Measurements from ENCODE around the gene ARL5A. TPM values are rescaled to one million over a fixed set of nuclear protein-coding genes. Genes with fewer than 3 reads are reported as not detected.

The ARL5A gene
- total RNA-seq, 4 donors from 2014 or later: 58.8 to 104 (median 85.6) TPM

GRCh38 chr2:151793123-151793522 is 35.1 kb downstream of the ARL5A start:
- H3K27ac ChIP-seq: no peak overlapping the region
- no peak overlapping the region for H3K4me3 ChIP-seq
- H3K27me3 ChIP-seq: no peaks in the 10 kb centered on the region
- no peak for ATAC-seq
- H3K9me3 ChIP-seq: no peaks in the 10 kb centered on the region
- TF ChIP-seq EP300 (IDR thresholded peaks at IDR 0.05): no peak
- TF ChIP-seq CTCF (IDR thresholded peaks at IDR 0.05): no peak
- TF ChIP-seq POLR2A (IDR thresholded peaks at IDR 0.05): no peak
- TF ChIP-seq POLR2AphosphoS5 (IDR thresholded peaks at IDR 0.05): no peak
- H3K4me1 ChIP-seq: no peaks in the 10 kb centered on the region
- 87% methylated on average over 3 of the region's 3 CpGs for WGBS, 2 donors (ENCODE audit: low coverage in 1 of 2)
- peaks cover 0 to 24% of the 10 kb centered on the region in 2 donors for H3K36me3 ChIP-seq

- Histone ChIP-seq H3K27me3 (no peaks in the 10 kb centered on the region), H3K4me3 (no peak overlapping the region), H3K9me3 (no peaks in the 10 kb centered on the region), H3K27ac (no peak overlapping the region), H3K36me3 (peaks cover 0 to 29% of the 10 kb centered on the region in 2 donors), H3K4me1 (no peaks in the 10 kb centered on the region)
- WGBS, 2 donors (ENCODE audit: low coverage in 1 of 2): 93 to 100% methylated on average over 3 to 4 of the region's 4 CpGs
- ATAC-seq: no peak
- TF ChIP-seq POLR2AphosphoS5 (IDR thresholded peaks at IDR 0.05): no peak
- TF ChIP-seq POLR2A (IDR thresholded peaks at IDR 0.05): no peak
- TF ChIP-seq EP300 (IDR thresholded peaks at IDR 0.05): no peak
- TF ChIP-seq CTCF (IDR thresholded peaks at IDR 0.05): no peak
Observed at GRCh38 chr2:151792589-151792988, 35.6 kb downstream of the ARL5A start.

GRCh38 chr2:151791545-151791944 is 36.7 kb downstream of the ARL5A start:
- H3K36me3 ChIP-seq: peaks cover 0 to 29% of the 10 kb centered on the region in 2 donors

GRCh38 chr2:151790689-151791088 is 37.5 kb downstream of the ARL5A start:
- H3K4me1 ChIP-seq: no peaks in the 10 kb centered on the region
- H3K9me3 ChIP-seq: no peaks in the 10 kb centered on the region
- WGBS, 2 donors (ENCODE audit: low coverage in 1 of 2): 100% methylated on average over 1 of the region's 1 CpG
- no peak for ATAC-seq
- no peak overlapping the region for H3K4me3 ChIP-seq
- TF ChIP-seq POLR2A (IDR thresholded peaks at IDR 0.05) (no peak), EP300 (IDR thresholded peaks at IDR 0.05) (no peak), CTCF (IDR thresholded peaks at IDR 0.05) (no peak), POLR2AphosphoS5 (IDR thresholded peaks at IDR 0.05) (no peak)
- no peaks in the 10 kb centered on the region for H3K27me3 ChIP-seq
- H3K36me3 ChIP-seq: peaks cover 0 to 35% of the 10 kb centered on the region in 2 donors
- H3K27ac ChIP-seq: no peak overlapping the region

More at GRCh38 chr2:151791545-151791944, 36.7 kb downstream of the ARL5A start:
- no peaks in the 10 kb centered on the region for H3K9me3 ChIP-seq
- WGBS, 2 donors (ENCODE audit: low coverage in 1 of 2): 97 to 100% methylated on average over 3 of the region's 3 CpGs
- H3K4me3 ChIP-seq: no peak overlapping the region
- TF ChIP-seq EP300 (IDR thresholded peaks at IDR 0.05) (no peak), POLR2AphosphoS5 (IDR thresholded peaks at IDR 0.05) (no peak), POLR2A (IDR thresholded peaks at IDR 0.05) (no peak), CTCF (IDR thresholded peaks at IDR 0.05) (no peak)
- no peak for ATAC-seq
- no peaks in the 10 kb centered on the region for H3K27me3 ChIP-seq
- no peak overlapping the region for H3K27ac ChIP-seq
- no peaks in the 10 kb centered on the region for H3K4me1 ChIP-seq

- no peaks in the 10 kb centered on the region for H3K9me3 ChIP-seq
- peaks cover 3 to 45% of the 10 kb centered on the region in 2 donors for H3K36me3 ChIP-seq
- H3K4me3 ChIP-seq: no peak overlapping the region
- TF ChIP-seq POLR2AphosphoS5 (IDR thresholded peaks at IDR 0.05): no peak
- TF ChIP-seq EP300 (IDR thresholded peaks at IDR 0.05): no peak
- no peak for TF ChIP-seq CTCF (IDR thresholded peaks at IDR 0.05)
- no peak for TF ChIP-seq POLR2A (IDR thresholded peaks at IDR 0.05)
- H3K27me3 ChIP-seq: no peaks in the 10 kb centered on the region
- H3K27ac ChIP-seq: no peak overlapping the region
- ATAC-seq: no peak
- 83 to 94% methylated on average over 4 of the region's 4 CpGs for WGBS, 2 donors (ENCODE audit: low coverage in 1 of 2)
- no peaks in the 10 kb centered on the region for H3K4me1 ChIP-seq
Observed at GRCh38 chr2:151789055-151789834, 39.0 kb downstream of the ARL5A start.
